Ovary (tissue), 9 donors: ENCODE results near the gene UGT1A10. TPM values are rescaled to one million over a fixed set of nuclear protein-coding genes. Genes with fewer than 3 reads are reported as not detected.
"Not testable (repeated sequence)": the region's sequence is repeated elsewhere in the genome, so short reads cannot be mapped to it uniquely, and the experiment has no call there.

ENCODE experiments used
- DNase-seq, 5 donors: peaks; one replicate each; pipeline ENCODE4 v3.0.0-alpha.2; 2019 to 2020
- H3K27ac ChIP-seq, 2 donors: fragments of 200-600 bp; one replicate each; pipeline versions ENCODE4 v1.5.1 to v1.8.0; 2019 to 2022
- H3K27me3 ChIP-seq: fragments of 200-600 bp; one replicate; pipeline ENCODE4 v1.8.0; 2022
- H3K36me3 ChIP-seq: fragments of 200-600 bp; sonication (generic); one replicate; pipeline ENCODE4 v1.5.1; 2019
- H3K4me1 ChIP-seq: one replicate; pipeline ENCODE4 v1.8.1; 2013; ENCODE audit warnings: mild to moderate bottlenecking, moderate library complexity; ENCODE audit not compliant: insufficient read depth
- H3K4me3 ChIP-seq: fragments of 200-600 bp; sonication (generic); one replicate; pipeline ENCODE4 v1.5.1; 2017
- H3K9me3 ChIP-seq, 2 donors: fragments of 200-600 bp in 1 of 2; sonication (generic) in 1 of 2; one replicate each; pipeline versions ENCODE4 v1.5.1 to v1.8.1; 2013 to 2019; ENCODE audit warnings: mild to moderate bottlenecking in 1 of 2, moderate library complexity in 1 of 2
- CTCF ChIP-seq, 3 donors: fragments of 450-650 bp in 2 of 3; fragments of 200-600 bp in 1 of 3; IDR thresholded peaks; one replicate each; pipeline versions ENCODE4 v1.5.1 to v1.8.0; 2016 to 2022; ENCODE audit warnings: antibody characterized with exemption in 3 of 3, mild to moderate bottlenecking in 1 of 3
- EP300 ChIP-seq: sonication (generic); formaldehyde crosslinking; IDR thresholded peaks from one replicate; pipeline ENCODE4 v1.6.1; 2017; ENCODE audit warnings: antibody characterized with exemption
- POLR2A ChIP-seq: fragments of 450-650 bp; IDR thresholded peaks from one replicate; pipeline ENCODE4 v1.6.1; 2017; ENCODE audit warnings: antibody characterized with exemption, mild to moderate bottlenecking, moderate library complexity
- WGBS, 3 donors: extraction: QIAGEN DNeasy Blood & Tissue Kit in 1 of 3; methylation state at CpG; one replicate each; pipeline versions ENCODE4 v1.1.5 to v1.1.7; 2013 to 2017; 5-methylcytosine and 5-hydroxymethylcytosine counted together
- intact Hi-C, 4 donors: fragments of 100-400 bp; cut with DNase I; formaldehyde crosslinking; loops; one replicate each; pipeline versions ENCODE4 v1.11.0 to v1.15.1; 2022 to 2023
- polyA plus RNA-seq, 2 donors: library from polyadenylated mRNA; stranded (reverse); fragments of 200-250 nt in 1 of 2; fragments of 350-450 nt in 1 of 2; fragmentation: Illumina TruSeq in 1 of 2; extraction: RNeasy Lipid Tissue Mini Kit (QIAGEN cat#74804) in 1 of 2; gene quantifications; one replicate each; pipeline ENCODE4 v1.2.3, GENCODE V29; 2013 to 2014
- total RNA-seq, 7 donors: library from RNA; depleted of rRNA in 2 of 7; stranded (reverse); fragments of >200 nt in 2 of 7; fragmentation: NEBNext Ultra II Directional in 3 of 7; extraction: Animal tissue kit (Norgen Biotek cat#: 25700) in 3 of 7; gene quantifications; one replicate each; pipeline versions ENCODE4 v1.1.0 to v1.2.4, GENCODE V29; 2016 to 2023
- donor health status: DM: no; HTN: no; CAD: no; lungs with moderate emphysema.
- donor health status: DM: no; HTN: no; CAD: no.
- donor health status: Bipolar disorder and iron deficiency.
- donor health status: DM: yes; HTN: yes; CAD: no.
- donor health status: DM: no; HTN: no; CAD: no.
- donor health status: DM: yes; HTN: yes; CAD: no.

Gene UGT1A10
- total and polyA plus RNA-seq, 9 donors = not detected

- Histone ChIP-seq H3K27ac (no peak overlapping the region), H3K36me3 (no peaks in the 10 kb centered on the region), H3K4me3 (no peak overlapping the region), H3K9me3 (no peaks in the 10 kb centered on the region), H3K27me3 (no peaks in the 10 kb centered on the region), H3K4me1 (no peaks in the 10 kb centered on the region)
- DNase-seq = no peak
- intact Hi-C loops = no loop called here
- no peak for TF ChIP-seq EP300
- TF ChIP-seq CTCF (IDR thresholded peaks at IDR 0.05) = no peak
- 47 to 57% (median 56%) methylated on average over 5 of the region's 5 CpGs for WGBS, 3 donors
Observed at GRCh38 chr2:233638836-233639235, 2.6 kb downstream of the UGT1A10 start.

DNA sequence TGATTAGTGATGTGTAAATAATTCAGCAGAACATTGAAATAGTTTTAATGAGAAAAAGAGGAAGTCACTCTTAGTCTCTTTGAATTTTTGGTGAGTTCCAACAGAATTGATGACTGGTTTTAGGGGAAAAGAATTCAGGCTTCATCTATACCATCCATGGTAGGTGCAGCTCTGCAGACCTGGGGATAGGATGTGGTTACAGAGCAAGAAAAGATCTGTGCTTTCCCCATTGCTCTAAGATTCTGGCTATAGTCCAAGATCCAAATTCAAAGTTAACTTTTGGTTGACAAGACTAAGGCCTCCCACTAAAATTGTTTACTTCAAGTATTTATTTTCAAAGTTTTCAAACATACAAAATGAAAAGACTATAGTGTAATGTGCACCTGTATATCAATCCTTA is 3.6 kb downstream of the UGT1A10 start:
- Histone ChIP-seq H3K27me3 (no peaks in the 10 kb centered on the region), H3K27ac (no peak overlapping the region), H3K4me1 (no peaks in the 10 kb centered on the region), H3K9me3 (no peaks in the 10 kb centered on the region), H3K4me3 (no peak overlapping the region), H3K36me3 (no peaks in the 10 kb centered on the region)
- no peak for TF ChIP-seq POLR2A
- no peak for TF ChIP-seq EP300
- no peak for TF ChIP-seq CTCF (IDR thresholded peaks at IDR 0.05)
- DNase-seq = no peak
- intact Hi-C loops = no loop called here

DNA sequence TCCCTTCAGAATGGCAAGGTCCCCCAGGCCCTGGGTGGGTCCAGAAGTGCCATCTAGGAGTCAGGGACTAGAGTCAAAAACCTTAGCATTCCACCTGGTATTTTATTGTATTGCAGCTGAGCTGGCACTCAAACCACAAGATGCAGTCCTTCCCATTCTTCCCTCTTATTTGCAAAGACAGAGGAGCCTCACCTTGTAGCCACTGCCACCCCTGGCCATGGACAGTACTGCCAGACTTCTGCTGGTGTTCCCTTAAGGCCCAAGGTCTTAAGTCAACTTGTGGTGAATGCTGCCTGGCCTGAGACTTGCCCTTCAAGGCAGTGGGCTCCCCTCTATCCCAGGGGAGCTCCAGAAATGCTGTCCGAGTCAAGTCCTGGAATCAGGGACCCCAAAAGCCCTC is 6.9 kb downstream of the UGT1A10 start:
- Histone ChIP-seq H3K27ac (no peak overlapping the region), H3K36me3 (no peaks in the 10 kb centered on the region), H3K4me1 (no peaks in the 10 kb centered on the region), H3K4me3 (no peak overlapping the region), H3K9me3 (no peaks in the 10 kb centered on the region), H3K27me3 (no peaks in the 10 kb centered on the region)
- intact Hi-C loops = no loop called here
- TF ChIP-seq CTCF (IDR thresholded peaks at IDR 0.05) (no peak), EP300 (no peak), POLR2A (no peak)
- 67 to 85% (median 80%) methylated on average over 1 of the region's 1 CpG for WGBS, 3 donors
- DNase-seq = no peak

DNA sequence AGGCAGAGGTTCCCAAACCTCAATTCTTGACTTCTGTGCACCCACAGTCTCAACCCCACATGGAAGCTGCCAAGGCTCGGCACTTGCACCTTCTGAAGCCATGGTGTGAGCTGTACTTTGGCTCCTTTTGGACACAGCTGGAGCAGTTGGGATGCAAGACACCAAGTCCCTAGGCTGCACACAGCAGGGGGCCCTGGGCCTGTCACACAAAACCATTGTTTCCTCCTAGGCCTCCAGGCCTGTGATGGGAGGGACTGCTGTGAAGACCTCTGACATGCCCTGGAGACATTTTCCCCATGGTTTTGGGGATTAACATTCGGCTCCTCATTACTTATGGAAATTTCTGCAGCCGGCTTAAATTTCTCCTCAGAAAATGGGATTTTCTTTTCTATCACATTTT is 9.8 kb downstream of the UGT1A10 start:
- H3K27me3 ChIP-seq, H3K36me3 ChIP-seq, intact Hi-C loops, H3K4me1 ChIP-seq, H3K9me3 ChIP-seq, H3K4me3 ChIP-seq, DNase-seq, H3K27ac ChIP-seq: not testable (repeated sequence)
- WGBS, 3 donors = 63 to 86% (median 80%) methylated on average over 3 of the region's 3 CpGs

GRCh38 chr2:233650981-233651380 is 14.7 kb downstream of the UGT1A10 start:
- no peak for TF ChIP-seq CTCF (IDR thresholded peaks at IDR 0.05)
- TF ChIP-seq POLR2A = no peak
- no peak for TF ChIP-seq EP300
- WGBS, 3 donors = 74 to 83% (median 75%) methylated on average over 4 of the region's 4 CpGs

More at GRCh38 chr2:233650981-233651380, 14.7 kb downstream of the UGT1A10 start:
- no peak for DNase-seq
- Histone ChIP-seq H3K4me1 (no peaks in the 10 kb centered on the region), H3K27ac (no peak overlapping the region), H3K4me3 (no peak overlapping the region), H3K36me3 (no peaks in the 10 kb centered on the region), H3K9me3 (no peaks in the 10 kb centered on the region), H3K27me3 (no peaks in the 10 kb centered on the region)
- intact Hi-C loops = no loop called here
